H1 (cell line): ENCODE measurements around the gene LHPP.

Experiments
- ATF3 ChIP-seq: IDR thresholded peaks from 2 replicates; pipeline ENCODE4 v1.6.1; 2011; ENCODE audit warnings: low read depth, mild to moderate bottlenecking, low read length; ENCODE audit not compliant: insufficient read depth
- CTCF ChIP-seq, 3 experiments: IDR thresholded peaks; 1 replicate in 2 of 3; 2 replicates in 1 of 3; pipeline versions ENCODE4 v1.5.1 to v1.6.1; 2011; ENCODE audit warnings: low read length in 3 of 3, mild to moderate bottlenecking in 3 of 3, inconsistent platforms in 2 of 3, low read depth in 1 of 3, moderate library complexity in 1 of 3; ENCODE audit not compliant: insufficient read depth in 1 of 3; ENCODE audit errors: control extremely low read depth in 1 of 3
- EP300 ChIP-seq, 2 experiments: IDR thresholded peaks; 1 replicate in 1 of 2; 2 replicates in 1 of 2; pipeline ENCODE4 v1.6.1; 2011 to 2012; ENCODE audit warnings: low read depth in 2 of 2, low read length in 2 of 2, mild to moderate bottlenecking in 2 of 2, borderline replicate concordance in 1 of 2, inconsistent platforms in 1 of 2, moderate library complexity in 1 of 2
- EZH2 ChIP-seq: fragments of 200-600 bp; sonication (generic); IDR thresholded peaks from 2 replicates; pipeline ENCODE4 v1.7.1; 2012; ENCODE audit warnings: low read depth, mild to moderate bottlenecking, moderate library complexity, low read length, inconsistent platforms; ENCODE audit not compliant: severe bottlenecking
- GABPA ChIP-seq: IDR thresholded peaks from 2 replicates; pipeline ENCODE4 v1.6.1; 2011; ENCODE audit warnings: mild to moderate bottlenecking, low read length, moderate library complexity, borderline replicate concordance; ENCODE audit not compliant: insufficient read depth
- JUND ChIP-seq: IDR thresholded peaks from 2 replicates; pipeline ENCODE4 v1.6.1; 2011; ENCODE audit warnings: mild to moderate bottlenecking, improper control_type of control experiment, low read length
- KDM5A ChIP-seq: fragments of 200-600 bp; IDR thresholded peaks from 2 replicates; pipeline ENCODE4 v1.7.1; 2012; ENCODE audit warnings: mild to moderate bottlenecking, low read length, inconsistent platforms, mixed read lengths
- MAFK ChIP-seq: IDR thresholded peaks from 2 replicates; pipeline ENCODE4 v1.6.1; 2012; ENCODE audit warnings: low read depth, mild to moderate bottlenecking, improper control_type of control experiment, low read length
- MAX ChIP-seq: IDR thresholded peaks from 2 replicates; pipeline ENCODE4 v1.6.1; 2012; ENCODE audit warnings: inconsistent platforms
- POLR2A ChIP-seq, 2 experiments: IDR thresholded peaks; 1 replicate in 1 of 2; 2 replicates in 1 of 2; pipeline ENCODE4 v1.6.1; 2011; ENCODE audit warnings: low read depth in 2 of 2, low read length in 2 of 2, mild to moderate bottlenecking in 2 of 2; ENCODE audit errors: control extremely low read depth in 1 of 2
- POLR2AphosphoS5 ChIP-seq: IDR thresholded peaks from 2 replicates; pipeline ENCODE4 v1.6.1; 2011; ENCODE audit warnings: low read depth, low read length
- RBBP5 ChIP-seq: IDR thresholded peaks from 2 replicates; pipeline ENCODE4 v1.7.1; 2012; ENCODE audit warnings: low read depth, mild to moderate bottlenecking, inconsistent platforms, low read length, moderate library complexity, borderline replicate concordance
- SIX5 ChIP-seq: IDR thresholded peaks from 2 replicates; pipeline ENCODE4 v1.6.1; 2011; ENCODE audit warnings: mild to moderate bottlenecking, low read depth, low read length
- ZNF274 ChIP-seq: IDR thresholded peaks from 2 replicates; pipeline ENCODE4 v1.7.0; 2012; ENCODE audit warnings: low read length, borderline replicate concordance; ENCODE audit errors: extremely low read depth

- no peak for TF ChIP-seq EZH2
- no peak for TF ChIP-seq ZNF274
- TF ChIP-seq MAX, result no peak
- no peak for TF ChIP-seq GABPA
- no peak for TF ChIP-seq CTCF (IDR thresholded peaks at IDR 0.05; ENCODE audit: control extremely low read depth in 1 of 3, insufficient read depth in 1 of 3, low read depth in 1 of 3, low read length in 3 of 3)
- no peak for TF ChIP-seq RBBP5
- TF ChIP-seq POLR2AphosphoS5, result no peak
- no peak for TF ChIP-seq JUND
- TF ChIP-seq POLR2A (IDR thresholded peaks at IDR 0.05; ENCODE audit: control extremely low read depth in 1 of 2, low read depth in 2 of 2, low read length in 2 of 2), result no peak
- TF ChIP-seq EP300 (IDR thresholded peaks at IDR 0.05; ENCODE audit: borderline replicate concordance in 1 of 2, low read depth in 2 of 2, low read length in 2 of 2), result no peak
- no peak for TF ChIP-seq KDM5A
- TF ChIP-seq SIX5, result no peak
- TF ChIP-seq ATF3, result no peak
- TF ChIP-seq MAFK, result no peak
Measured at GRCh38 chr10:124547647-124548168, 86.1 kb downstream of the LHPP start.
